HepG2 (cell line): ENCODE results near the gene TRRAP. TPM values are rescaled to one million over a fixed set of nuclear protein-coding genes. Genes with fewer than 3 reads are reported as not detected.

ENCODE experiments used
- ATAC-seq: fragments of 200-7000 bp; cut with Tn5 transposase; 3 replicates; pipeline ENCODE4 v1.9.1; 2020; ENCODE audit warnings: mild to moderate bottlenecking, moderate library complexity
- BruUV-seq: library from RNA; stranded (reverse); fragments of 400-500 nt; replicated peaks from 2 replicates; lab custom pipeline; 2021; lab: Mats Ljungman, UMichigan
- CTCF ChIA-PET: fragments of 300-600 bp; formaldehyde crosslinking; extraction: SDS; loops from one replicate; lab custom pipeline; 2021; ENCODE audit warnings: low total read pairs, inconsistent platforms, low intra/inter-chr PET ratio; lab: Yijun Ruan, JAX
- POLR2A ChIA-PET: fragments of 350-600 bp; sonication (Branson Sonifier 250); formaldehyde crosslinking; loops from one replicate; lab custom pipeline; 2020; ENCODE audit warnings: antibody characterized with exemption, inconsistent platforms; lab: Yijun Ruan, JAX
- DNase-seq: peaks from one replicate; pipeline ENCODE4 v3.0.0-alpha.2; 2015; ENCODE audit warnings: low spot score
- FAIRE-seq: peaks from 3 replicates; lab custom pipeline; 2011; peaks lifted over from hg19 to GRCh38; lab: Jason Lieb, UNC
- H2AFZ ChIP-seq: one replicate; pipeline ENCODE4 v1.6.1; 2011; ENCODE audit warnings: low read length, inconsistent platforms
- H3K27ac ChIP-seq: fragments of 300-600 bp; 3 replicates; pipeline ENCODE4 v1.8.0; 2011; ENCODE audit warnings: mixed run types, mild to moderate bottlenecking, mixed read lengths, low read length, inconsistent platforms; ENCODE audit not compliant: insufficient read depth; ENCODE audit errors: extremely low read length
- H3K27me3 ChIP-seq, 2 experiments: fragments of 200-600 bp in 1 of 2; 2 replicates in 1 of 2; 3 replicates in 1 of 2; pipeline versions ENCODE4 v1.6.0 to v1.8.0; 2011; ENCODE audit warnings: low read length in 2 of 2, mild to moderate bottlenecking in 2 of 2, moderate library complexity in 2 of 2, inconsistent platforms in 1 of 2; ENCODE audit not compliant: insufficient read depth in 2 of 2, control insufficient read depth in 1 of 2
- H3K36me3 ChIP-seq, 2 experiments: fragments of 200-600 bp in 1 of 2; replicated peaks in 1 of 2; 2 replicates in 1 of 2; 3 replicates in 1 of 2; pipeline versions ENCODE4 v1.5.1 to v1.8.0; 2011; ENCODE audit warnings: low read length in 2 of 2, inconsistent platforms in 1 of 2; ENCODE audit not compliant: insufficient read depth in 2 of 2, control insufficient read depth in 1 of 2
- H3K4me1 ChIP-seq: 2 replicates; pipeline ENCODE4 v1.5.1; 2012; ENCODE audit warnings: low read length, inconsistent platforms; ENCODE audit not compliant: insufficient read depth
- H3K4me2 ChIP-seq: 2 replicates; pipeline ENCODE4 v1.6.0; 2011; ENCODE audit warnings: low read depth, low read length, inconsistent platforms
- H3K4me3 ChIP-seq, 3 experiments: fragments of 200-600 bp in 1 of 3; sonication (generic), shearing (Covaris generic) in 1 of 3; replicated peaks in 1 of 3; 2 replicates each; pipeline ENCODE4 v1.5.1; 2011 to 2016; ENCODE audit warnings: low read length in 3 of 3, inconsistent platforms in 2 of 3, low read depth in 2 of 3, mild to moderate bottlenecking in 2 of 3, control low read depth in 1 of 3, mixed read lengths in 1 of 3; ENCODE audit not compliant: insufficient read depth in 1 of 3
- H3K79me2 ChIP-seq: one replicate; pipeline ENCODE4 v1.6.1; 2011; ENCODE audit warnings: low read length, inconsistent platforms; ENCODE audit not compliant: insufficient read depth
- H3K9ac ChIP-seq: 2 replicates; pipeline ENCODE4 v1.6.0; 2011; ENCODE audit warnings: mild to moderate bottlenecking, low read depth, low read length, inconsistent platforms; ENCODE audit not compliant: insufficient read depth
- H3K9me3 ChIP-seq: 2 replicates; pipeline ENCODE4 v1.5.1; 2012; ENCODE audit warnings: mild to moderate bottlenecking, low read length
- H4K20me1 ChIP-seq: 2 replicates; pipeline ENCODE4 v1.6.0; 2011; ENCODE audit warnings: inconsistent platforms, mild to moderate bottlenecking, low read length, moderate library complexity; ENCODE audit not compliant: insufficient read depth
- DMTF1 ChIP-seq: sonication (generic); formaldehyde crosslinking; IDR thresholded peaks from 2 replicates; pipeline ENCODE4 v1.4.0; 2020; ENCODE audit warnings: mild to moderate bottlenecking, missing genetic modification reagents
- JUND ChIP-seq: sonication (generic); formaldehyde crosslinking; IDR thresholded peaks from 2 replicates; pipeline ENCODE4 v1.8.0; 2022; ENCODE audit warnings: mild to moderate bottlenecking, missing genetic modification reagents
- MIER2 ChIP-seq: IDR thresholded peaks from 2 replicates; pipeline ENCODE4 v1.6.1; 2016; ENCODE audit warnings: missing biosample characterization, missing genetic modification reagents
- POLR2A ChIP-seq, 2 experiments: IDR thresholded peaks; 2 replicates each; pipeline ENCODE4 v1.6.1; 2011; ENCODE audit warnings: low read depth in 2 of 2, low read length in 2 of 2, mild to moderate bottlenecking in 1 of 2, moderate library complexity in 1 of 2; ENCODE audit not compliant: insufficient read depth in 1 of 2
- ZBTB3 ChIP-seq: sonication (generic); formaldehyde crosslinking; IDR thresholded peaks from 2 replicates; pipeline ENCODE4 v1.4.0; 2020; ENCODE audit warnings: low read depth, mild to moderate bottlenecking, moderate library complexity, missing genetic modification reagents, borderline replicate concordance
- ZNF263 ChIP-seq: sonication (generic); formaldehyde crosslinking; IDR thresholded peaks from 2 replicates; pipeline ENCODE4 v1.4.0; 2020; ENCODE audit warnings: missing genetic modification reagents
- ZNF296 ChIP-seq: sonication (generic); formaldehyde crosslinking; conservative IDR thresholded peaks from 2 replicates; pipeline ENCODE4 v1.5.0; 2020; ENCODE audit warnings: mild to moderate bottlenecking, missing genetic modification reagents
- ZNF382 ChIP-seq: sonication (generic); formaldehyde crosslinking; IDR thresholded peaks from 2 replicates; pipeline ENCODE4 v1.5.0; 2020; ENCODE audit warnings: missing genetic modification reagents, mild to moderate bottlenecking, borderline replicate concordance
- ZNF556 ChIP-seq: sonication (generic); formaldehyde crosslinking; IDR thresholded peaks from 2 replicates; pipeline ENCODE4 v1.4.0; 2020; ENCODE audit warnings: mild to moderate bottlenecking, missing genetic modification reagents, borderline replicate concordance
- ZNF674 ChIP-seq: sonication (generic); formaldehyde crosslinking; IDR thresholded peaks from 2 replicates; pipeline ENCODE4 v1.5.0; 2020; ENCODE audit warnings: low read depth, mild to moderate bottlenecking, missing genetic modification reagents
- ZNF703 ChIP-seq: sonication (generic); formaldehyde crosslinking; IDR thresholded peaks from 2 replicates; pipeline ENCODE4 v1.5.1; 2020; ENCODE audit warnings: missing genetic modification reagents, mild to moderate bottlenecking, moderate library complexity, borderline replicate concordance
- ZNF850 ChIP-seq: sonication (generic); formaldehyde crosslinking; conservative IDR thresholded peaks from 2 replicates; pipeline ENCODE4 v1.9.0; 2021; ENCODE audit warnings: mild to moderate bottlenecking, missing genetic modification reagents
- WGBS: methylation state at CpG from one replicate; pipeline ENCODE4 v1.1.6; 2017; ENCODE audit warnings: low lambda C conversion rate; 5-methylcytosine and 5-hydroxymethylcytosine counted together
- in situ Hi-C: cut with HindIII; loops from 2 replicates; pipeline ENCODE4 v1.10.0; 2017; ENCODE audit warnings: low pct_unique_long_range_greater_than_20kb; ENCODE audit not compliant: extremely low pct_ligation_motif_present
- intact Hi-C: fragments of 100-400 bp; cut with micrococcal nuclease; formaldehyde crosslinking; loops from one replicate; pipeline ENCODE4 v1.10.0; 2022; ENCODE audit not compliant: unreplicated experiment
- polyA plus RNA-seq, 8 experiments: library from polyadenylated mRNA; depleted of rRNA in 3 of 8; stranded (reverse) in 7 of 8; unstranded in 1 of 8; fragments of >200 nt; fragmentation: Illumina TruSeq in 4 of 8; extraction: Trizol in 4 of 8; gene quantifications; 2 replicates each; pipeline versions ENCODE4 v1.2.1 to v1.2.3, GENCODE V29; 2011 to 2016; ENCODE audit warnings: low read depth in 4 of 8, missing spikeins in 1 of 8, mixed read lengths in 1 of 8; ENCODE audit not compliant: insufficient read depth in 1 of 8
- total RNA-seq, 5 experiments: library from RNA; depleted of rRNA; stranded (reverse); fragments of >200 nt; fragmentation: Illumina TruSeq; extraction: Trizol; gene quantifications; 2 replicates each; pipeline ENCODE4 v1.2.3, GENCODE V29; 2016; ENCODE audit warnings: low read depth in 1 of 5

TRRAP gene
- total and polyA plus RNA-seq, 2 of the 13 experiments (the other 11 are each of a cell fraction or from before 2014, with no cell fraction given) = 8.6 to 10.5 TPM

DNA sequence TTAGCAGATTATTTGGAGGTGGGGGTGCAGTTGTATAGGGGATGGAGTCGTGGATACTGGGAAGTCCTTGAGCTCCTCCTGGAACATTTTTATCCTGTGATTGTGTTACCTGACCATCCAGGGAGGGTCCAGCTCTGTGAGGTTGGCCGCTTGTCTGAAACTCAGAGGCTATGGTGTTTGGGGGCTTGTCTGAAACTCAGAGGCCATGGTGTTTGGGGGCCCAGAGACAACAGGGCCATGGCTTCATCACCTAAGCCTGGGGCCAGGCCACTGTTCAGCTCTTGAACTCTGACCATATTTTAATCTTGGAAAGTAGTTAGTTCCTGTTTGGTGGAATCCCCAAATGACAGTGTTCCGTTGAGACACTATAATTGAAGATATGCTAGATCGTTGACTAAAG lies 66.1 kb downstream of the TRRAP start (continued):
- TF ChIP-seq ZNF382 (CRISPR knock-in tag) (no peak), MIER2 (CRISPR knock-in tag) (no peak), ZBTB3 (no peak), ZNF556 (CRISPR knock-in tag) (no peak), ZNF703 (CRISPR knock-in tag) (no peak), POLR2A (IDR thresholded peaks at IDR 0.05; ENCODE audit: insufficient read depth in 1 of 2, low read depth in 2 of 2, low read length in 2 of 2) (no peak), ZNF850 (CRISPR knock-in tag) (no peak), ZNF674 (CRISPR knock-in tag) (no peak)

GRCh38 chr7:98945852-98946251 lies 67.5 kb downstream of the TRRAP start:
- Histone ChIP-seq H3K79me2 (no peaks in the 10 kb centered on the region), H3K27ac (no peak overlapping the region), H2AFZ (no peak overlapping the region), H4K20me1 (no peaks in the 10 kb centered on the region), H3K4me1 (no peaks in the 10 kb centered on the region), H3K4me3 (no peak overlapping the region), H3K9ac (no peak overlapping the region), H3K4me2 (no peak overlapping the region), H3K9me3 (no peaks in the 10 kb centered on the region), H3K36me3 (peaks cover 33 to 83% of the 10 kb centered on the region in 2 experiments), H3K27me3 (no peaks in the 10 kb centered on the region)
- no peak for TF ChIP-seq DMTF1 (CRISPR knock-in tag)
- TF ChIP-seq JUND = no peak
- no peak for TF ChIP-seq ZNF296 (CRISPR knock-in tag)
- no peak for TF ChIP-seq ZNF263 (CRISPR knock-in tag)
- no TSS peak for BruUV-seq
- POLR2A ChIA-PET = no interaction called here
- intact Hi-C loops (no loop called here), in situ Hi-C loops (no loop called here)
- FAIRE-seq (no peak), DNase-seq (no peak), ATAC-seq (no peak)
- 94% methylated on average over 7 of the region's 7 CpGs for WGBS
- CTCF ChIA-PET = no interaction called here
